NCI-H345 (cell line): ENCODE results near the gene DVL2.

Source experiments
- DNase-seq: peaks from one replicate; lab custom pipeline; 2025; lab: John Stamatoyannopoulos, UW

DVL2 gene

GRCh38 chr17:7219229-7219811 lies 15.0 kb downstream of the DVL2 start:
- no peak for DNase-seq

- no peak for DNase-seq
These were observed 15.6 kb downstream of the DVL2 start for GRCh38 chr17:7218758-7219157.

- no peak for DNase-seq
These were observed 16.2 kb downstream of the DVL2 start for GRCh38 chr17:7218166-7218565.

- DNase-seq: no peak
These were observed 17.0 kb downstream of the DVL2 start for GRCh38 chr17:7217113-7217987.

- DNase-seq: no peak
These were observed 17.8 kb downstream of the DVL2 start for GRCh38 chr17:7216242-7217112.

GRCh38 chr17:7215652-7216180 lies 18.6 kb downstream of the DVL2 start:
- DNase-seq: no peak

GRCh38 chr17:7215136-7215638 lies 19.1 kb downstream of the DVL2 start:
- DNase-seq: no peak

GRCh38 chr17:7214300-7215135 lies 19.8 kb downstream of the DVL2 start:
- DNase-seq: peak; percentile 98

- peak; percentile 87 for DNase-seq
These were observed 20.4 kb downstream of the DVL2 start for GRCh38 chr17:7213895-7214299.

GRCh38 chr17:7211491-7212273 lies 22.6 kb downstream of the DVL2 start:
- no peak for DNase-seq

- no peak for DNase-seq
These were observed 25.4 kb downstream of the DVL2 start for GRCh38 chr17:7208754-7209460.

GRCh38 chr17:7208027-7208571 lies 26.2 kb downstream of the DVL2 start:
- no peak for DNase-seq

GRCh38 chr17:7207120-7208001 lies 27.0 kb downstream of the DVL2 start:
- DNase-seq: no peak

GRCh38 chr17:7205561-7205960 lies 28.8 kb downstream of the DVL2 start:
- no peak for DNase-seq

GRCh38 chr17:7204828-7205461 lies 29.4 kb downstream of the DVL2 start:
- DNase-seq: peak; percentile 84

GRCh38 chr17:7204336-7204735 lies 30.0 kb downstream of the DVL2 start:
- DNase-seq: no peak

GRCh38 chr17:7203391-7203790 lies 30.9 kb downstream of the DVL2 start:
- no peak for DNase-seq
